ENCODE data around the gene SMC6.

DNA sequence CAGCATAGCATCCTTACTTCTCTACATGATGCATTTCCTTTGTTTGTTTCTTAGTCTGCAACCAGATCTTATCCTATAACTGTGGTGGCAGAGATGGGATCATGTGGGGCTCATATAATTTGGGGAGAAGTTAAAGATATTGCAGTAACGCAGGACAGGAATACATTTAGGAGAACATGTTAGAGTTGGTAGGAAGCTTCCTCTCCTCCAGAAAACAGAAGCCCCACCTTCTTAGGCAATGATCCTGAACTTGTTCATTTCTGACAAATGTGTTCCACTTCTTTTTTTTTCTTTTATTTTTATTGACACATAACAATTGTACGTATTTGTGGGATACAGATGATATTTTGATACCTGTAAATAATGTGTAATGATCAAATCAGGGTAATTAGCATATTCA is 113.2 kb downstream of the SMC6 start:
- TF ChIP-seq, protein P1, sequence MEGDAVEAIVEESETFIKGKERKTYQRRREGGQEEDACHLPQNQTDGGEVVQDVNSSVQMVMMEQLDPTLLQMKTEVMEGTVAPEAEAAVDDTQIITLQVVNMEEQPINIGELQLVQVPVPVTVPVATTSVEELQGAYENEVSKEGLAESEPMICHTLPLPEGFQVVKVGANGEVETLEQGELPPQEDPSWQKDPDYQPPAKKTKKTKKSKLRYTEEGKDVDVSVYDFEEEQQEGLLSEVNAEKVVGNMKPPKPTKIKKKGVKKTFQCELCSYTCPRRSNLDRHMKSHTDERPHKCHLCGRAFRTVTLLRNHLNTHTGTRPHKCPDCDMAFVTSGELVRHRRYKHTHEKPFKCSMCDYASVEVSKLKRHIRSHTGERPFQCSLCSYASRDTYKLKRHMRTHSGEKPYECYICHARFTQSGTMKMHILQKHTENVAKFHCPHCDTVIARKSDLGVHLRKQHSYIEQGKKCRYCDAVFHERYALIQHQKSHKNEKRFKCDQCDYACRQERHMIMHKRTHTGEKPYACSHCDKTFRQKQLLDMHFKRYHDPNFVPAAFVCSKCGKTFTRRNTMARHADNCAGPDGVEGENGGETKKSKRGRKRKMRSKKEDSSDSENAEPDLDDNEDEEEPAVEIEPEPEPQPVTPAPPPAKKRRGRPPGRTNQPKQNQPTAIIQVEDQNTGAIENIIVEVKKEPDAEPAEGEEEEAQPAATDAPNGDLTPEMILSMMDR (IDR thresholded peaks at IDR 0.05; ENCODE audit: borderline replicate concordance, extremely low read depth, low read length, poor library complexity, severe bottlenecking): no peak
- TF ChIP-seq EZH2 (IDR thresholded peaks at IDR 0.05; ENCODE audit: borderline replicate concordance, low read depth, low read length, severe bottlenecking): no peak
